NCI-H510A treated with DMSO at 0.1 percent for 48 hours (cell line): ENCODE data around the gene HPRT1.
A peak's percentile ranks its signal among the peaks of the same experiment; 100 is the strongest.

Source experiments
- DNase-seq: peaks from one replicate; lab custom pipeline; 2025; lab: John Stamatoyannopoulos, UW

The HPRT1 gene

DNA sequence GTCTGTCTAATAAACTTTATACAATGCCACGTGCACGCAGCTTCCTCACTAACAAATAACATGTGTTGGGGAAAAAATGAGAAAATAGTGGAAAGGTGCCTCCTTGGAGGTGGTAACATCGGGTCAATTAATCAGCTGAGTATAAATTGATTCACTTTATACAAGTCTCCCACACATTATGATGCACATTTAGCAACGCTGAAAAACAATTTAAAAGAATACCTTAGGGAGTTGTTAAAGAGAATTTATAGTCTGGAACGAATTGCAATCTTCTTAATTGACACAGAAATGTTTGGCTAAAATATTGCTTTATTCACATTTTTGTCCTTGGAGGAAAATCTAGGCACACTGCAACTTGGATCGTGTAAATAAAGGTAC is 84.2 kb downstream of the HPRT1 start:
- DNase-seq, result no peak

DNA sequence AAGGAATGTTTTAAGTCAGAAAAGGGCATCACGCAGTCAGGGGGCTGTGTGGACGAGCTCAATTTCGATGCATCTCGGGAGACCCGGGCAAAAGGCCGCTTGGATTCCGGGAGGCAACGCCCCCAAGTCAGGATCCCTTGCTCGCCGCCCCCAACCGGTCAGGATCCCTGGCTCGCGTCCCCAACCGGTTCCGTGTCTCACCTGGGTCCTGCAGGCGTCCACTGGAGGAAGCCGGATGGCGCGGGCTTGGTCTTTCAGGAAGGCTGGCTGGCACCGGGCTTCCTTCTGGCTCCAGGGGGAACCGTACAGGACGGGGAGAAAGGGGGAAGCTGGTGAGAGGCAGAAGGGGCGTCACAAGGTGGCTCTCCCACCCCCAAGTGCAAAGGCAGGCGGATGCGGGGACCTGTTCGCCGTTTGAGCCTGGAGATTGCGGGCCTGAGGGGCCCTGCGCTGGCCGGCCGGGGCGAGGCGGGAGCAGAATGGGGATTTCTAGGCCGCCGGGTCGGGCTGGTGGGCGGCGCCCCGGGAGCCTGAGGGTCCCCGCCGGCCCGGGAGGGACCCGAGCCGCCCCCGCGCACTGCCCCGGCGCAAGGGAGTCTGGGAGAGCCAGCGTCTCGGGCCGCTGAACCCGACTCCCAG is 84.7 kb downstream of the HPRT1 start:
- peak; percentile 11 for DNase-seq

DNA sequence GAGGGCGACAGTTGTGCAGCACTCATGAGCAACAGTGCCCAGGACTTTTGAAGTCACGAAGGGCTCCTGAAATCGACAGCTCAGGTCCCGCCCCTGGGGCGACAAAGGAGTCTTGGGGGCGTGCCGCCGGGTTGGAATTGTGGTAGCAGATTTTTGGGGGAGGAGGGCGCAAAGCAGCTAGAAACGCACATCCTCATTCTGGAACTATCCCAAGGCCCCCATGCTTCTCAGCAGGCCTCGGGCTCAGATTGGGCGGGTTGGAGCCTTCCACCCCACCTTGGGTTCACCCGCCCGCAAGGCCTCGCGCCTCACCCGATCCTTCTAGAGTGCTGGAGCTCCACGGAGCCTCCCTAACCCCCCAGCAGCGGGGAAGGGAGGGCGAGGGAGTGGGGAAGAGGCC is 85.5 kb downstream of the HPRT1 start:
- DNase-seq, result no peak

DNA sequence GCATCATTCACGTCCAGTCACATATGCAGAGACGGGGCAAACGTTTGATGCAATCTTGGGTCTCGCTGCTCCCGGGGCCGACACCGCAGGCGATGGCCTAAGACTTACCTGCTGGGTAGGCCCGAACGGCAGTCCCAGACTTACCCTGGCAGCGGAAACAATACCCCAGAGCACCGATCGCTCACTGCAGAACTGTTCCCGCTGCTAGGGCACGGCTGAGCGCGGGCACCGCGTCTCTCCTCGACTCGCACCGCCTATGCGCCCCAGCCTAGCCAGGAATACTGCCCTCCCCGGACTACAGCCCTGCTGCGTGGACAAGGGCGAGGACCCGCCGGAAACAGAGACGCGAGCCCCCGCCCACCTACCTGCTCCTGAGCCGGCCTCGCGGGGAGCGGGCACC is 86.2 kb downstream of the HPRT1 start:
- no peak for DNase-seq

DNA sequence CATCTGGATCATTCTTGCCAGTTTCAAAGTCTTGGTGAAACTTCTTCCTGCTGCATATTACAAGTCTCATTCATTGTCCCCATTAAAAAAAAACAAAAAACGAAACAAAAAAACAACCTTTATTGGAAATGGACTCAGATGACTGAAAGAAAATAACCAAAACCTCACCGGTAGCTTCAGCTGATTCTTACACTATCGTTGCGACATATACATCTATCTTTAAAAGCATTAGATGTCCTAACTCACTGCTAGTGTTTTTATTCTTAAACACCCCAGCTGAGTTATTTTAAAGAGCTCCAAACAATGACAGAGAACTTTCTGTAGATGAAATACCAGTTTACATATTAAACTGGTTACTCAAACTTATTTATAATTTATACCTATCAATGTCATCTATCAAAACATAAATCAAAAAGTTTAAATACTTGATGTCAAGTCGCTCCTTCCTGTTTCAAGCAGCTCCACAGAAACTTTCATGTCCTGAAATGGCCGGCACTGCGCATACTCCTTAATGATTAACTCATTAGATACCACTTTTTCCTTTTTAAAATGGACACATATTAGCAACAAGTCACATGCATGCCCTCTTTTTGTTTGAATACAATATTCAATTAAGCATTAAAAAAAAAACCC is 87.2 kb downstream of the HPRT1 start:
- no peak for DNase-seq

DNA sequence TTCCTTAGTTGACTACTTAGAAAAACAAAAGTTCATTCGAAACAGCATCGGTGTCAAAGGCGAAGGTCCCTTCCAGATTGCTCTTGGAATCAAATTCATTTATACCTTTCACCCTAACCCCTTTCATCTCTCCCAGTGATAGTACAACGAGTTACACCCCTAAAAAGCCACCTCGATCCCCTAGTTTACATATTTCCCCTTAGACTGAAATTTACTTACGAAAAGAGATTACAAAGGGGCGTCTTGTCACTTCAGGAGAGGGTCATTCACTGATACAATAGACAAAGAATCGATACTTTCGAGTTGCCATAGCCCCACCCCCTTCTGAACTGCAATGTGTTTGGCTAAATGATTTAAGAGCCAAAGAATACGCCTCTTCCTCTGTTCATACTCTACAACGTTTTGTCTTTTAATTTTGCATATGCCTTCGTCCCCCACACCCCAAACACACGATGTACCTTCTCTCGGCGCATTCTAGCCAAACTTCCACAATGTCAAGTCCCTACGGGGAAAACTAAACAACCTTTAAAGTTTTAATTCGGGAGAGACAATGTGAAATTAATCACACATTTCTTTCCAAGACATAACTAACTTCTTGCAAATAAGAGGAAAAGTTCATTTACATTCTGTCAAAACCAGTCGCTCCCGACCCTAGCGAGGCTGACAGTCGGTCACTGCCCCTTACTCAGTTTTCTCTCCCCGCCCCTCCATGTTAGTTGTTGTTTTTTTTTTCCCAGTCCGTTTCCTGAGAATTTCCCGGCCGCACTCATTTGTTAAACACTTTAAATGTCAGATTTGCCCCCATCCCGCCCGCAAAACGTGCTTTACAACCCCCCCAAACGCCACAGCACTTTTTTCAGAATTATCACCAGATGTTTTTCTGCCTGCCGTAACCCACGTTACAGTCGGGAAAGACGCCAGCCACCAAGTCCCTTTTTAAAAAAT is 88.6 kb downstream of the HPRT1 start:
- peak; percentile 42 for DNase-seq
